Astrocyte (in vitro differentiated cells and primary cell): ENCODE measurements around the gene PDXK.

Experiments
- CTCF ChIP-seq: IDR thresholded peaks from 2 replicates; pipeline ENCODE4 v1.5.1; 2011; ENCODE audit warnings: low read depth, mild to moderate bottlenecking, inconsistent platforms, low read length, moderate library complexity; ENCODE audit not compliant: insufficient read depth
- EZH2 ChIP-seq: IDR thresholded peaks from 2 replicates; pipeline ENCODE4 v1.6.1; 2012; ENCODE audit warnings: mild to moderate bottlenecking, low read length, inconsistent platforms; ENCODE audit not compliant: insufficient read depth

- TF ChIP-seq CTCF (no peak), EZH2 (no peak)
Observed at GRCh38 chr21:43790010-43790524, 71.1 kb downstream of the PDXK start.
